H1 (cell line): ENCODE measurements around the gene ATXN2L. TPM values are rescaled to one million over a fixed set of nuclear protein-coding genes. Genes with fewer than 3 reads are reported as not detected.
"Not testable (repeated sequence)": the region's sequence is repeated elsewhere in the genome, so short reads cannot be mapped to it uniquely, and the experiment has no call there.

Experiments
- CTCF ChIA-PET: fragments of 300-600 bp; sonication (Branson Sonifier 250); formaldehyde crosslinking; loops from one replicate; lab custom pipeline; 2021; ENCODE audit not compliant: partially characterized antibody; lab: Charles Lee
- POLR2A ChIA-PET: fragments of 300-600 bp; sonication (Branson Sonifier 250); formaldehyde crosslinking; loops from one replicate; lab custom pipeline; 2021; ENCODE audit warnings: inconsistent platforms; ENCODE audit not compliant: partially characterized antibody; lab: Charles Lee
- DNase-seq, 2 experiments: peaks; one replicate each; pipeline versions ENCODE4 v3.0.0 to v3.0.0-alpha.2; 2010 to 2022; ENCODE audit warnings: low spot score in 2 of 2, low read depth in 1 of 2, mixed read lengths in 1 of 2
- FAIRE-seq: peaks from 2 replicates; lab custom pipeline; 2011; peaks lifted over from hg19 to GRCh38; lab: Jason Lieb, UNC
- H2AFZ ChIP-seq: 2 replicates; pipeline ENCODE4 v1.8.1; 2012; ENCODE audit warnings: low read length, inconsistent platforms
- H2AK5ac ChIP-seq: 2 replicates; pipeline ENCODE4 v1.6.1; 2013; ENCODE audit warnings: low read depth, low read length
- H2BK120ac ChIP-seq: replicated peaks from 2 replicates; pipeline ENCODE3; 2013; ENCODE audit warnings: low read depth, low read length, inconsistent platforms
- H2BK12ac ChIP-seq: 2 replicates; pipeline ENCODE4 v1.6.1; 2013; ENCODE audit warnings: low read depth, low read length
- H2BK15ac ChIP-seq: 2 replicates; pipeline ENCODE4 v1.6.1; 2013; ENCODE audit warnings: low read length
- H2BK20ac ChIP-seq: 2 replicates; pipeline ENCODE4 v1.6.1; 2013; ENCODE audit warnings: low read length
- H2BK5ac ChIP-seq: 2 replicates; pipeline ENCODE4 v1.6.1; 2013; ENCODE audit warnings: low read depth, low read length
- H3K14ac ChIP-seq: 2 replicates; pipeline ENCODE4 v1.6.1; 2013; ENCODE audit warnings: inconsistent platforms; ENCODE audit not compliant: insufficient read length
- H3K18ac ChIP-seq: 2 replicates; pipeline ENCODE4 v1.6.1; 2013; ENCODE audit warnings: low read length; ENCODE audit errors: extremely low read depth
- H3K23ac ChIP-seq: 2 replicates; pipeline ENCODE4 v1.6.1; 2013; ENCODE audit warnings: inconsistent platforms; ENCODE audit not compliant: insufficient read length
- H3K23me2 ChIP-seq: 2 replicates; pipeline ENCODE4 v1.6.1; 2013; ENCODE audit warnings: low read depth, low read length
- H3K27ac ChIP-seq: 2 replicates; pipeline ENCODE4 v1.6.1; 2011; ENCODE audit warnings: low read depth, low read length, inconsistent platforms
- H3K27me3 ChIP-seq, 4 experiments: replicated peaks in 1 of 4; 1 replicate in 1 of 4; 2 replicates in 3 of 4; pipeline versions ENCODE4 v1.6.1 to v1.8.1; 2011 to 2013; ENCODE audit warnings: low read length in 3 of 4, mild to moderate bottlenecking in 3 of 4, inconsistent platforms in 2 of 4, mixed read lengths in 2 of 4, moderate library complexity in 1 of 4; ENCODE audit not compliant: control insufficient read depth in 3 of 4, insufficient read depth in 3 of 4; ENCODE audit errors: extremely low read depth in 1 of 4
- H3K36me3 ChIP-seq, 4 experiments: 2 replicates each; pipeline versions ENCODE4 v1.6.1 to v1.8.1; 2011 to 2013; ENCODE audit warnings: mild to moderate bottlenecking in 4 of 4, low read length in 3 of 4, moderate library complexity in 2 of 4, control low read depth in 1 of 4, inconsistent platforms in 1 of 4; ENCODE audit not compliant: insufficient read depth in 4 of 4, control insufficient read depth in 2 of 4
- H3K4ac ChIP-seq: replicated peaks from 2 replicates; pipeline ENCODE3; 2013; ENCODE audit warnings: low read length, low read depth, mixed read lengths, inconsistent platforms; ENCODE audit not compliant: insufficient read length
- H3K4me1 ChIP-seq, 4 experiments: replicated peaks in 1 of 4; 1 replicate in 1 of 4; 2 replicates in 3 of 4; pipeline versions ENCODE4 v1.6.1 to v1.8.1; 2011 to 2013; ENCODE audit warnings: low read length in 3 of 4, inconsistent platforms in 2 of 4, mixed read lengths in 1 of 4; ENCODE audit not compliant: insufficient read depth in 4 of 4, control insufficient read depth in 3 of 4
- H3K4me2 ChIP-seq, 2 experiments: 2 replicates each; pipeline versions ENCODE4 v1.6.1 to v1.8.1; 2011 to 2013; ENCODE audit warnings: low read depth in 2 of 2, low read length in 2 of 2, control low read depth in 1 of 2, inconsistent platforms in 1 of 2, mild to moderate bottlenecking in 1 of 2; ENCODE audit not compliant: insufficient read depth in 1 of 2
- H3K4me3 ChIP-seq, 4 experiments: fragments of 200-600, 300-600 bp in 1 of 4; sonication (generic), shearing (Covaris generic), sonication (Bioruptor Twin) in 1 of 4; 2 replicates each; pipeline versions ENCODE4 v1.5.1 to v1.8.1; 2011 to 2016; ENCODE audit warnings: low read length in 4 of 4, low read depth in 3 of 4, control low read depth in 2 of 4, inconsistent platforms in 2 of 4, mild to moderate bottlenecking in 2 of 4, mixed read lengths in 1 of 4, moderate library complexity in 1 of 4; ENCODE audit not compliant: insufficient read depth in 2 of 4; ENCODE audit errors: extremely low read depth in 1 of 4
- H3K56ac ChIP-seq: replicated peaks from 2 replicates; pipeline ENCODE3; 2013; ENCODE audit warnings: low read depth, mild to moderate bottlenecking, mixed read lengths, low read length, inconsistent platforms; ENCODE audit not compliant: insufficient read length
- H3K79me1 ChIP-seq: 2 replicates; pipeline ENCODE4 v1.6.1; 2013; ENCODE audit warnings: low read depth, low read length, control low read depth
- H3K79me2 ChIP-seq, 2 experiments: 2 replicates each; pipeline versions ENCODE4 v1.6.1 to v1.8.1; 2012 to 2013; ENCODE audit warnings: low read length in 2 of 2, mild to moderate bottlenecking in 2 of 2, inconsistent platforms in 1 of 2; ENCODE audit not compliant: insufficient read depth in 2 of 2, control insufficient read depth in 1 of 2
- H3K9ac ChIP-seq, 4 experiments: replicated peaks in 1 of 4; 1 replicate in 1 of 4; 2 replicates in 3 of 4; pipeline versions ENCODE4 v1.6.1 to v1.8.1; 2011 to 2013; ENCODE audit warnings: low read depth in 3 of 4, low read length in 3 of 4, control low read depth in 2 of 4, mild to moderate bottlenecking in 2 of 4, moderate library complexity in 2 of 4, inconsistent platforms in 1 of 4; ENCODE audit errors: extremely low read depth in 1 of 4
- H3K9me3 ChIP-seq, 2 experiments: 2 replicates each; pipeline versions ENCODE4 v1.6.1 to v1.8.1; 2012 to 2013; ENCODE audit warnings: mild to moderate bottlenecking in 2 of 2, moderate library complexity in 2 of 2, control low read depth in 1 of 2, inconsistent platforms in 1 of 2, low read depth in 1 of 2, low read length in 1 of 2, mixed read lengths in 1 of 2; ENCODE audit not compliant: insufficient read depth in 2 of 2
- H4K20me1 ChIP-seq, 2 experiments: replicated peaks in 1 of 2; 2 replicates each; pipeline versions ENCODE3 to v1.8.1; 2011 to 2013; ENCODE audit warnings: inconsistent platforms in 2 of 2, low read length in 2 of 2, mild to moderate bottlenecking in 1 of 2; ENCODE audit not compliant: insufficient read depth in 2 of 2, control insufficient read depth in 1 of 2
- H4K5ac ChIP-seq: 2 replicates; pipeline ENCODE4 v1.6.1; 2013; ENCODE audit warnings: low read length, low read depth, mixed read lengths, inconsistent platforms; ENCODE audit not compliant: insufficient read length
- H4K8ac ChIP-seq: 2 replicates; pipeline ENCODE4 v1.8.0; 2013; ENCODE audit warnings: mild to moderate bottlenecking, moderate library complexity, low read length, inconsistent platforms; ENCODE audit not compliant: insufficient read depth; ENCODE audit errors: extremely low read depth
- H4K91ac ChIP-seq: replicated peaks from 2 replicates; pipeline ENCODE3; 2013; ENCODE audit warnings: low read length, mixed read lengths, inconsistent platforms; ENCODE audit not compliant: insufficient read length
- FOSL1 ChIP-seq: IDR thresholded peaks from 2 replicates; pipeline ENCODE4 v1.6.1; 2011; ENCODE audit warnings: mild to moderate bottlenecking, low read depth, low read length, moderate library complexity; ENCODE audit not compliant: insufficient read depth
- MAFK ChIP-seq: IDR thresholded peaks from 2 replicates; pipeline ENCODE4 v1.6.1; 2012; ENCODE audit warnings: low read depth, mild to moderate bottlenecking, improper control_type of control experiment, low read length
- PHF8 ChIP-seq: fragments of 200-600 bp; sonication (generic); conservative IDR thresholded peaks from 2 replicates; pipeline ENCODE4 v1.7.1; 2012; ENCODE audit warnings: low read depth, mild to moderate bottlenecking, inconsistent platforms, low read length, moderate library complexity
- POLR2A ChIP-seq, 2 experiments: IDR thresholded peaks; 1 replicate in 1 of 2; 2 replicates in 1 of 2; pipeline ENCODE4 v1.6.1; 2011; ENCODE audit warnings: low read depth in 2 of 2, low read length in 2 of 2, mild to moderate bottlenecking in 2 of 2; ENCODE audit errors: control extremely low read depth in 1 of 2
- RBBP5 ChIP-seq: IDR thresholded peaks from 2 replicates; pipeline ENCODE4 v1.7.1; 2012; ENCODE audit warnings: low read depth, mild to moderate bottlenecking, inconsistent platforms, low read length, moderate library complexity, borderline replicate concordance
- RXRA ChIP-seq: IDR thresholded peaks from 2 replicates; pipeline ENCODE4 v1.6.1; 2011; ENCODE audit warnings: low read depth, mild to moderate bottlenecking, low read length, moderate library complexity; ENCODE audit not compliant: insufficient read depth
- SAP30 ChIP-seq: fragments of 300-600 bp; sonication (generic); IDR thresholded peaks from 2 replicates; pipeline ENCODE4 v1.7.1; 2012; ENCODE audit warnings: low read length, moderate library complexity, mild to moderate bottlenecking, inconsistent platforms; ENCODE audit not compliant: insufficient read depth, insufficient replicate concordance
- SIN3A ChIP-seq, 2 experiments: IDR thresholded peaks in 1 of 2; conservative IDR thresholded peaks in 1 of 2; 2 replicates each; pipeline ENCODE4 v1.6.1; 2011 to 2012; ENCODE audit warnings: low read length in 2 of 2, improper control_type of control experiment in 1 of 2, low read depth in 1 of 2, mild to moderate bottlenecking in 1 of 2
- WGBS, 2 experiments: shearing (Covaris generic) in 1 of 2; methylation state at CpG; one replicate each; pipeline versions ENCODE4 v1.1.6 to v1.1.7; 2013 to 2015; ENCODE audit warnings: low lambda C conversion rate in 2 of 2, mixed read lengths in 2 of 2, inconsistent platforms in 1 of 2, low coverage in 1 of 2, missing lambda C conversion rate in 1 of 2; ENCODE audit not compliant: insufficient replicate concordance in 2 of 2, insufficient coverage in 1 of 2, insufficient read length in 1 of 2; ENCODE audit errors: extremely low coverage in 1 of 2, missing lambda C conversion rate in 1 of 2; 5-methylcytosine and 5-hydroxymethylcytosine counted together
- polyA plus RNA-seq, 7 experiments: library from polyadenylated mRNA; depleted of rRNA in 3 of 7; stranded (reverse) in 5 of 7; unstranded in 2 of 7; fragments of >200 nt in 5 of 7; fragments of 200-250 nt in 2 of 7; gene quantifications; 1 replicate in 5 of 7; 2 replicates in 1 of 7; 4 replicates in 1 of 7; pipeline versions ENCODE4 v1.2.1 to v1.2.3, GENCODE V29; 2011 to 2013; ENCODE audit warnings: missing spikeins in 2 of 7, mixed read lengths in 2 of 7
- total RNA-seq: library from RNA; stranded (reverse); fragmentation: NEBNext Ultra II Directional; extraction: Animal tissue kit (Norgen Biotek cat#: 25700); gene quantifications from 2 replicates; pipeline ENCODE4 v1.2.1, GENCODE V29; 2021

ATXN2L gene
- total and polyA plus RNA-seq, 2 of the 8 experiments (the other 6 are each of a cell fraction or from before 2014, with no cell fraction given) = 79.1 to 227 TPM

DNA sequence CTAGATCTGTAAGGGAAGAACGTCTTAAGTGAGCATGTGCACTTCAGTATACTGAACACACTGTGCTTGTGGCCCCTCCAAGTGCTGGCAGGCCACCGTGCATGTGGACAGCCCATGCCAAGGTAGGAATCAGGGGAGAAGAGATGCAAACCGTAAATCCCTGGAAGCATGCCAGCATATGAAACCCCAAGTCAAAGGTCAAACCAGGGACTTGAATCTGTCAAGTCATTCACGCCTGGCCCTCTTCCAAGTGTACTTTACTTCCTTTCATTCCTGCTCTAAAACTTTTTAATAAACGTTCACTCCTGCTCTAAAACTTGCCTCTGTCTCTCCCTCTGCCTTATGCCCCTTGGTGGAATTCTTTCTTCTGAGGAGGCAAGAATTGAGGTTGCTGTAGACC, 2.8 kb upstream of the ATXN2L start (continued):
- no peak for TF ChIP-seq SIN3A (conservative IDR thresholded peaks at IDR 0.05 in 1 of 2, IDR thresholded peaks at IDR 0.05 in 1 of 2; ENCODE audit: low read depth in 1 of 2, low read length in 2 of 2)
- TF ChIP-seq MAFK = no peak
- no peak for TF ChIP-seq RXRA
- TF ChIP-seq RBBP5 = no peak
- TF ChIP-seq POLR2A (IDR thresholded peaks at IDR 0.05; ENCODE audit: control extremely low read depth in 1 of 2, low read depth in 2 of 2, low read length in 2 of 2) = no peak
- TF ChIP-seq PHF8 = no peak
- TF ChIP-seq FOSL1 = no peak
- TF ChIP-seq SAP30 = no peak

DNA sequence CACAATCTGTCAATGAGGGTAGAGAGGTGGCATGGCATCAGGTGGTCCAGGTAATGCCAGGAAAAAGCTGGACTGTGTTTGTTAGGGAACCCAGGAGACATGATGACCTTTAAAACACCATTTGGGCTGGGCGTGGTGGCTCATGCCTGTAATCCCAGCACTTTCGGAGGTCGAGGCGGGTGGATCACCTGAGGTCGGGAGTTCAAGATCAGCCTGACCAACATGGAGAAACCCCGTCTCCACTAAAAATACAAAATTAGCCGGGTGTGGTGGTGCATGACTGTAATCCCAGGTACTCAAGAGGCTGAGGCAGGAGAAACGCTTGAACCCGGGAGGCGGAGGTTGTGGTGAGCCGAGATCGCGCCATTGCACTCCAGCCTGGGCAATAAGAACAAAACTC, 2.3 kb upstream of the ATXN2L start:
- H3K4me1 ChIP-seq, H3K4ac ChIP-seq, H3K79me1 ChIP-seq, H3K27ac ChIP-seq, H3K18ac ChIP-seq, H2BK15ac ChIP-seq, DNase-seq, H2BK12ac ChIP-seq, H4K91ac ChIP-seq, H4K20me1 ChIP-seq, H3K4me3 ChIP-seq, H4K8ac ChIP-seq, H3K9me3 ChIP-seq, H2AK5ac ChIP-seq, H2BK120ac ChIP-seq, H3K23ac ChIP-seq, H2BK20ac ChIP-seq, H2BK5ac ChIP-seq, CTCF ChIA-PET, H3K27me3 ChIP-seq, H3K36me3 ChIP-seq, H3K14ac ChIP-seq, FAIRE-seq, H2AFZ ChIP-seq, H3K56ac ChIP-seq, H4K5ac ChIP-seq, H3K9ac ChIP-seq: not testable (repeated sequence)
- POLR2A ChIA-PET = interaction anchor here (3.5 to 23.3 kb wide), 3 partner anchors 8 to 43 kb away, joined by 39 to 756 read pairs (median 49); partner anchors contain the start of genes SH2B1 and TUFM
- H3K23me2 ChIP-seq = peaks cover 12% of the 10 kb centered on the region
- peaks cover 4 to 13% of the 10 kb centered on the region in 2 experiments for H3K79me2 ChIP-seq
- peak overlapping the region in 1 of 2 experiments; percentile 72; a peak in 1 of 4 replicates for H3K4me2 ChIP-seq
- WGBS, 2 experiments = 95% methylated on average over 13 of the region's 13 CpGs; no CpG with 5 or more reads in 1 of the 2 experiments
